GM19099 (cell line): Measurements from ENCODE around the gene SRMS.
A peak's percentile ranks its signal among the peaks of the same experiment; 100 is the strongest.

Experiments used
- POLR2A ChIP-seq: IDR thresholded peaks from 3 replicates; pipeline ENCODE4 v1.6.1; 2011; ENCODE audit warnings: low read depth; ENCODE audit not compliant: insufficient read length; ENCODE audit errors: extremely low read depth

The SRMS gene

DNA sequence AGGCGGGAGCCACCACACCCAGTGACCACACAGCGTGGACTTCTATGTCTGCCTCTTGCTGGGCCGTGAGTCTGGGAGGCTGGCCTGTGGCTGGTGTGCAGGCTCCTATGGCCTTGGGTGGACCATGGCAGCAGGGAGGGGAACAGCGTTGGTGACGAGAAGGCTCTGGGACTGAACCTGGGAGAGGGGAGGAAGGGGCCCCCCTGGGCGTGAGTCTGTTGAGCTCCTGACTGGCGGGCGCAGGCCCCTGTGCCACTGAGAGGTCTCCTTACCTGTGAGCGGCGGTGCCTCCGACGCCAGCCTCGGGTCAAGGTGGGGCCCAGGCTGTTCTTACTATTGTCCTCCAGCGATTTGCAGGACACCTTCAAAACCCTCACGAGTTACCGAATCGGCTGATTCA is 39.2 kb upstream of the SRMS start:
- no peak for TF ChIP-seq POLR2A

DNA sequence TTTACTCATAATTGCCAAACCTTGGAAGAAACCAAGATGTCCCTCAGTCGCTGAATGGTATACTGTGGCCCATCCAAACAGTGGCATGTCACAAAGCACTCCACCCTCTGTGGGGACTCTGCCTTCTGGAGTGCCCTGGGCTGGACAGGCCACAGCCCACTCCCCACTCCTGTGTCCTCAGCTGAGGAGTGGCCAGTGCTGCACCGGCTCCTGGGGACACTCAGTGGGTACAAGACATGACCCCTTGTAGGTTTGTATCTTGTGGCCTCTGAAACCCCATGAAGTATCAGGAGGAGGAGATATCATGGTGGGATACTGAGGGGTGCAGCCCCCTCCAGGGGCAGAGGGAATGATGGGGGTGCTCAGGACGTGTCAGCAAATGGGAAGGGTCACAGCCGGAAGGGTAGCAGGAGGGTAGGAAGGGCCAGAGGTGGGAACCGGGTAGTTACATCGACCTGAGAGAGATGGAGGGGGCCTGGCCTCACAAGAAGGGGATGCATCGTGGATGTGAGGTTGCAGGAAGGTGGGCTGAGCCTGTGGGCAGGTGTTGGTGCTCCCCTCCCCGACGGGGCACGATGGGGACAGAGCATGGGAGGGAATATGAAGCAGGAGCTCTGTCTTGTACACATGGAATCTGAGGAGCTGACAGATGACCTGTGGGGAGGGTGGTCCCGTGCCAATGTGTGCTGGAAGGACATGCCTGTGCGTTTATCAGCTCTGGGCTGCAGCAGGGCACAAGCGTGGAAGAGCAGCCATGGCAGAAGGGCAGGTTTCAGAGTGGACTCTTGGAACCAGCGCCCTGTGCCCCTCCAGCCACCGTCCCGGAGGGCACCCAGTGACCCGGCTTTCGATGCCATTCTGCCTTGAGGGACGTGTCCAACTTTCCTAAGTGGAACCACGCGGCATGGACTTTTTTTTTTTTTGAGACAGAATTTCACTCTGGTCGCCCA is 38.3 kb upstream of the SRMS start:
- no peak for TF ChIP-seq POLR2A

DNA sequence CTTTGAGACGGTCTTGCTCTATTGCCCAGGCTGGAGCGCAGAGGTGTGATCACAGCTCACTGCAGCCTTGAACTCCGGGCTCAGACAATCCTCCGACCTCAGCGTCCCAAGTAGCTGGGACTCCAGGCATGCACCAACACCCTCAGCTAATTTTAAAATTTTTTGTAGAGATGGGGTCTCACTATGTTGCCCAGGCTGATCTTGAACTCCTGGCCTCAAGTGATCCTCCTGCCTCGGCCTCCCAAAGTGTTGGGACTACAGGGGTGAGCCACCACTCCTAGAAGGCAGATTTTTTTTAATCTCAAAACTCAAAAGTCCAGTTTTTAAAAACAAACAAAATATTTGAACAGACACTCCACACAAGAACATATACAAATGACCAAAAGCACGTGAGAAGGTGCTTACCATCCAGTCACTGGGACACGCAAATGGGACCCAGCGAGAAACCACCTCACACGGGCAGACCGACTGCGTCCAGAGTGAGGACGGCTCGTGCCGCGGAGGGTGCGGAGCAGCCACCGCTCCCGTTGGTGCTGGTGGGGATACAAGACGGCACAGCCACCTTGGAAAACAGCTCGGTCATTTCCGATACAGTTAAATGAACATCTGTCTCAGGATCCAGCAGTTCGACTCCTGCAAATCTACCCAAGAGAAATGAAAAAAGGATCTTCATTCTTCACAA is 35.0 kb upstream of the SRMS start:
- TF ChIP-seq POLR2A = no peak

DNA sequence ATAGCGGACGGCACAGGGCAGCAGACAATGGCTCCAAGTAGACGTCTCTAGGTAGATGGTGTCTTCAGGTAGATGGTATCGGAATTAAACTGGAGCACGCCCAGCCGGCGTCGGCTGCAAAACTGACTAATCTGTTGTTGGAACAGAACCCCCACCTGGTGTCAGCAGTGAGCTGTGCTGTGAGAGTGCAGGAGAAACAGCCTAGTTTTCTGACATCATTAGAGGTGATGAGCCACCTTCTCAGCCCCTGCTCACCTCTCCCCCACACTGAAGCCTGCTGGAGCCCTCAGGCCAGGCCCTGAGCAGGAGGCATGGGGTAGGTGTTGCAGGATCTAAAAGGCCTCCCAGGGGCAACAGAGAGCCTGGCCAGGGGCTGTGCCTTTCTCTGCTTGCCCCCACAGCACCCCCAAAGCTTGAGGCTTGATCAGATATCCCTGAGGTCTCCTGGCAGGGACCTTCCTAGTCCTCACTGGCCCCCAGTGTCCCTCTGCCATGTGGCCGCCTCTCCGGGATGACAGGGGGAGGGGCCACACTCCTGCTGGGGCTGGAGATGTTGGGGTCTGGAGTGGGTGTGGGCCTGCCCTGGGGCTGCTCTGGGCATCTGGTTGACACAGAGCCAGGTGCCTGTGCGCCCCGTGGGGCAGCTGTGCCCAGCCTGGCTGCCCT is 33.4 kb upstream of the SRMS start:
- TF ChIP-seq POLR2A = no peak

DNA sequence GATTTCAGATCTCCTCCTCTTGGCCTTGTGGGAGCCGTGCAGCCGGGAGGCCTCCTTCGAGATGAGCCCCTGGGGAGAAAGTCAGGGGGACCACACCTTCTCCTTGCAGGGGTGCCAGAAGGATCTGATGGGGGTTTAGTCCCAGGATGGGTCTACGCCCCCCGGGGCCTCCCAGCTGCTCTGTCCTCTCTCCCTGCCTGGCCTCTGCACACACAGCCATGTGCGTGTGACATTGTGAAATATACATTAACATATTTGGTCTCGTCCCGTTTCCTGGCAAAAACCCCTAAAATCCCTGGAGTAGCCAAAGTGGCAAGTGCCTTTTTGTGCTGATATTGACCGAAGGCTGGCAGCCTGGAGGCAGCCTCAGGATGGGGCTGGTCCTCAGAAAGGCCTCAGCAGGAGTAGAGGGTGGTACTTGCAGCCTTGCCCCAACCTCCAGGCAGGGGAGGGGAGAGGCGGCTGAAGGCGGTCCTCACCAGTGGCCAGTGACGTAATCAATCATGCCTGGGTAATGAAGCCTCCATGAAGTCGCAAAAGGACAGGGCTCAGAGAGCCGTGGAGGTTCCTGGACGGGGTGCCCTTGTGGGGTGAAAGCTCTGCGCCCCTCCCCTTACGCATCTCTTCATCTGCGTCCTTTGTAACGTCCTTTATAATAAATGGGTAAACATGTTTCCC is 31.6 kb upstream of the SRMS start:
- no peak for TF ChIP-seq POLR2A

DNA sequence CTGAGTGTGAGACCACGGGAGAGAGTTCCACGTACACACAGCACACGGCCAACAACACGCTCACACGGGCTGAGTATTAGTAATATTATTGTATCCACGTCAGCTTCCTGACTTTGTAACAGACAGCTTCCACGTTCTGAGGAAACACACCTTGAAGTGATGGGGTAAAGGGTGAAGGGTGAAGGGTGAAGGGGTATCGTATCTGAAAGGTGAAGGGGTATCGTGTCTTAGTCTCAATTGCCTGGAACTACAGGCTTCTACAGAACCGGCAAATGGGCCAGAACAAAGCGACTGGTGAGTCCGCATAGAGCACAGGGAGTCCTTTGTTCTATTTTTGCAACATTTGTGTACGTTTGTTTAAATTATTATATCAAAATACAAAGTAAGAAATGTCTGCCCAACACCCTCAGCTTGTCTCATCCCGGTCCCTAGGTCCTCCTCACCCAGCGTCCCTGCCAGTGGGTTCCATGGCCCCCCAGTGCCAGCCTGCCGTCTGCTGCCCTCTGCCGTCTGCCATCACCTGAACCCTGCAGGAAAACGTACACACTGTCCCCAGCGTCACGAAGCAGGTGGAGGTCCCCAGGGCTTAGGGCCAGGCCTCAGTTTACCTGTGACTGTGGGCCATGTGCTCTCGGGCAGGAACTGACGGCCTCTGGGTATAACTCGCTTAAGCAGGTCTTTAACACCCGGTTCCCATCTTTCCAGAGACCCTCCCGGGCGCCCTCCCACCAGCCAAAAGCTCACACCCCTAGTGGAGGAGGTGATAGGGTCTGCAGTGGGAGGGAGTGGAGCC is 30.9 kb upstream of the SRMS start:
- no peak for TF ChIP-seq POLR2A

DNA sequence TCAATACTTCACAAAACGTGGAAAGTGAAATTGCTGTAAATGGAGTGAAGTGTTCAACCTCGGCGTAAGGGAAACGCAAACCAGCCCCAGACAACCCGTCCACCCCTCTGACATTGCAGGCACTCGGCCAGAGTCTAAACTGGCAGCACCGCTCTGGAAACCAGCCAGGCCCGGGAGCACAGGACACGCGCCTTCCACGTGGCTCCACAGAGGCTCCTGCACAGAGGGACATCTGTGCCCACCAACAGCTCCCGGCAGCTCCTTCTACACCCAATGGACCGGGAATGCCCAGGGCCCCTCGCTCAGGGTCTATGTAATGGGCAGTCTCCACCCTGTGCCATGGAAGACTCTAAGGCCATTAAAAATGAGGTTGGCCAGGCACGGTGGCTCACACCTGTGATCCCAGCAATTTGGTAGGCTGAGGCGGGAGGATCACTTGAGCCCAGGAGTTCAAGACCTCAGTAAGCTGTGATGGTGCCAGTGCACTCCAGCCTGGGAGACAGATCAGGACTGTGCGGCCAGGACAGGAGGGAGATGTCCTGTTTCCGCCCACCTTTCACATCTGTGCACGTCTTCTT is 29.9 kb upstream of the SRMS start:
- TF ChIP-seq POLR2A = no peak

DNA sequence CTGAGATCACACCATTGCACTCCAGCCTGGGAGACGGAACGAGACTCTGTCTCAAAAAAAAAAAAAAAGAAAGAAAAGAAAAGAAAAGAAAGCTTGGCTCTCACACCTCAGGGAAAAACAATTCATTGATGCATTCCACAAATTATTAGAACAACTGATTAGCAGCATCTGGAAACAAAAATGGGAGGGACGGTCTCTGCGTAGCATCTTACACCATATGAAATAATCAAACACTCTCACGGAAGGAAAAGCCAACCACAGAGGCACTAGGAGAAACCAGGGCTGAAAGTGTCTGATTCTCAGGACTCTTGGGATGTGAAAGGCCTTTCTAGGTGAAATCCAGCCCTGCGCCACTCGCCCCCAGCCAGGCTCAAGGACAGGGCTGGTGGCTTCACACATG is 28.8 kb upstream of the SRMS start:
- TF ChIP-seq POLR2A = no peak

DNA sequence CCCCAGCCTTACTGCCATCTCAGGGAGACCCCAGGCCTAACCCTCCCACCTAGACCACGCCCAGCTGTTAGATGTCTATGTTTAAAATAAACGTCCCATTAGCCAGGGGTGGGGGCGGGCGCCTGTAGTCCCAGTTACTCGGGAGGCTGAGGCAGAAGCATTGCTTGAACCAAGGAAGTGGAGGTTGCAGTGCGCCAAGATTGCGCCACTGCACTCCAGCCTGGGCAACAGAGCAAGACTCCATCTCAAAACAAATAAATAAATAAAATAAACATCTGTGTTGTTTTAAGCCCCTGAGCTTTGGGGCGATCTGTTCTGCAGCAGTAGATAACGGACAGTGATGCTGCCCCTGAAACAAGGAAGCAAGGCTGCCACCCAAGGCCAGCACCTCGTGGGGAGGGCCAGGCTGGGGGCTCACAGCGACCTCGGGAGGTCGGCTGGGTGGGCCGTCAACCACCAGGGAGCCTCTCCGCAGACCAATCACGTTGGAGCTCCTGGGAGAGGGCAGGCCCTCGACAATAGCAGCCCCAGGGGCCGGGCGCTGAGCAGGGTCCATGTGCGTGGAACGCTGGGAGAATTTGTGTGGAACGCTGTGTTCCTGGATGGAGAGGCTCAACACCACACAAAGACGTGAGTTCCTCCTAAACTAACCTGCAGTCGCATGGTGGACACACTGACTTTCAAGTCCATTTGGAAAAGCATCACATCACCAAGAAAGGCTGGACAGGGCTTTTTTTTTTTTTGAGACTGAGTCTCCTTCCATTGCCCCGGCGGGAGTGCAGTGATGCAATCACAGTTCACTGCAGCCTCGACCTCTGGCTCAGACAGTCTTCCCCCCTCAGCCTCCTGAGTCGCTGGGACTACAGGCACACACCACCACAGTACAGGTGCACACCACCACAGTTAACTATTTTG is 27.5 kb upstream of the SRMS start:
- no peak for TF ChIP-seq POLR2A

DNA sequence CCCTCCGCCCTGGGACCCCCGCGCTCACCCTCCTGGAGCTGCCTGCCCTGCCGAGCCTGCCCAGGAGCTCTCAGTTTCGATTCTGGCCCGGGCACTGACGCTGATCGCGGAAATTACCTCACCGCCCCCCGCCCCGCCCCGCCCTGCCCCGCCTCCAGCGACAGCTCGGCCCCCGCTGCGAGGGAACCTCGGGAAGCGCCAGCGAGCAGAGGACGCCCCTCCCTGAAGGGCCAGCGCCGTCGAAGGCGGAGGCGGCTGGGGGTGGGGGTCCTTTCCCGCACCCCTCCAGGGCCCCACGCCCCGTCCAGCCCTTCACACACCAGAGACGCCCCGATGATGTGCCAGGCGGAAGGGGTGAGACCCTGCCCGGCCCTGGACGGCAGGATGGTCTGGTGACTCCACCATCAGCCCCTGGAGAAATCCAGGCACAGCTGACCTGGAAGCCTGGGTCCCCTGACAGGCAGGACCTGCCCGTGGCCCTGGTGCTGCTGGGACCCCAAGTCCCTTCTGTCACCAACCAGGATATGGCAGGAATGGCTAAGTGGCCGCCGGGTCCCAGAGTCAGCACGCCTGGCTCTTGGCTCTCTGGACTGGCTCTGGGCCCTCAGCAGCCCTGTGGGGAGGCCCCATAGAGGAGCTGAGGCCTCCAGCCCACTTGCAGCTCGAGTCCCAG is 26.7 kb upstream of the SRMS start, which contains the start of gene HELZ2:
Gene HELZ2 (minus strand): TSS at position 84 of the 673 bp plus-strand sequence. CDS start 1,854 bp downstream, outside the sequence.
- TF ChIP-seq POLR2A = peak; percentile 67

DNA sequence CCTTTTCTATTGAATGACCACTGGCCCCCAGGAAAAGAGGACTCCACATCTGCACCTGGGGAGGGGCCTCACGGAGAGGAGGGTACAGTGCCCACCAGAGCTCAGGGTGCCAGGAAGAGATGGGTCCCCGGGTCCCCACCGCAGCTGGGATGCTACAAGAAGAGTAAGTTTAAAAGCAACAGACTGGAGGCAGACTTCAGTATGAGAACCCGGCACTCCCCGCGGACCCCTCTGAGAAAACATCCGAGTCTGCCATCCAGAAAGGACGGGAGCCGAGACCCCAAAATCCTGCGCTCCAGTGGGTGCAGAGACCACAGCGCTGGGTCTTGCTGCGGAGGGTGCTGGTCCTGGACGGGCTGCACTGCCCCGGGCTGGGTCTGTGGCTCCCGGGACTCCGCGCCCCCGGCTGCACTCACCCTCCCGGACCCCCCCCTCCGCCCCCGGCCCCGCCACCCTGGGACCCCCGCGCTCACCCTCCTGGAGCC is 26.1 kb upstream of the SRMS start:
- TF ChIP-seq POLR2A = no peak
